Sigmoid colon (tissue), 7 donors: ENCODE measurements around the gene FRMPD4. TPM values are rescaled to one million over a fixed set of nuclear protein-coding genes. Genes with fewer than 3 reads are reported as not detected.

Source experiments
- DNase-seq: peaks from one replicate; pipeline ENCODE4 v3.0.0-alpha.2; 2019
- H3K27ac ChIP-seq, 4 donors: fragments of 200-600 bp; sonication (generic); one replicate each; pipeline ENCODE4 v1.5.1; 2016 to 2019; ENCODE audit warnings: mild to moderate bottlenecking in 1 of 4
- H3K27me3 ChIP-seq, 3 donors: fragments of 200-600 bp; sonication (generic); one replicate each; pipeline ENCODE4 v1.5.1; 2019; ENCODE audit warnings: mild to moderate bottlenecking in 1 of 3
- H3K36me3 ChIP-seq, 4 donors: fragments of 200-600 bp; sonication (generic); one replicate each; pipeline ENCODE4 v1.5.1; 2016 to 2019
- H3K4me1 ChIP-seq, 4 donors: fragments of 200-600 bp; sonication (generic); one replicate each; pipeline ENCODE4 v1.5.1; 2017 to 2019
- H3K4me3 ChIP-seq, 4 donors: fragments of 200-600 bp; sonication (generic); one replicate each; pipeline ENCODE4 v1.5.1; 2017 to 2019; ENCODE audit warnings: mild to moderate bottlenecking in 2 of 4, moderate library complexity in 1 of 4
- H3K9me3 ChIP-seq, 4 donors: fragments of 200-600 bp in 3 of 4; sonication (generic) in 3 of 4; one replicate each; pipeline versions ENCODE4 v1.5.1 to v1.6.1; 2013 to 2019
- EP300 ChIP-seq, 4 donors: sonication (generic); formaldehyde crosslinking; IDR thresholded peaks; one replicate each; pipeline ENCODE4 v1.6.1; 2017; ENCODE audit warnings: antibody characterized with exemption in 4 of 4
- POLR2A ChIP-seq, 2 donors: fragments of 450-650 bp; IDR thresholded peaks; one replicate each; pipeline ENCODE4 v1.6.1; 2016; ENCODE audit warnings: antibody characterized with exemption in 2 of 2, mild to moderate bottlenecking in 2 of 2, moderate library complexity in 2 of 2
- POLR2AphosphoS5 ChIP-seq, 4 donors: sonication (generic); formaldehyde crosslinking; IDR thresholded peaks; one replicate each; pipeline ENCODE4 v1.6.1; 2017; ENCODE audit warnings: antibody characterized with exemption in 4 of 4
- WGBS, 2 donors: extraction: QIAGEN DNeasy Blood & Tissue Kit; methylation state at CpG; one replicate each; pipeline ENCODE4 v1.1.7; 2013; 5-methylcytosine and 5-hydroxymethylcytosine counted together
- intact Hi-C: fragments of 100-400 bp; cut with DNase I; formaldehyde crosslinking; loops from one replicate; pipeline ENCODE4 v1.15.1; 2023
- polyA plus RNA-seq, 3 donors: library from polyadenylated mRNA; stranded (reverse); fragments of 200-250 nt; gene quantifications; one replicate each; pipeline ENCODE4 v1.2.3, GENCODE V29; 2013
- total RNA-seq, 4 donors: library from RNA; depleted of rRNA; stranded (reverse); fragments of >200 nt; gene quantifications; one replicate each; pipeline ENCODE4 v1.1.0, GENCODE V29; 2016
- TF ChIP-seq, protein P1 (sequence below), 4 experiments: fragments of 450-650 bp in 3 of 4; fragments of 200-600 bp in 1 of 4; IDR thresholded peaks; one replicate each; pipeline ENCODE4 v1.5.1; 2016 to 2019; ENCODE audit warnings: antibody characterized with exemption in 4 of 4, mild to moderate bottlenecking in 3 of 4, moderate library complexity in 2 of 4
- donor health status: healthy with polysubstance abuse.
- donor health status: Bipolar disorder and iron deficiency.
- donor health status: healthy.

Gene FRMPD4
- total and polyA plus RNA-seq, 7 donors = 0.22 to 5.8 (median 2.9) TPM; not detected in 2

DNA sequence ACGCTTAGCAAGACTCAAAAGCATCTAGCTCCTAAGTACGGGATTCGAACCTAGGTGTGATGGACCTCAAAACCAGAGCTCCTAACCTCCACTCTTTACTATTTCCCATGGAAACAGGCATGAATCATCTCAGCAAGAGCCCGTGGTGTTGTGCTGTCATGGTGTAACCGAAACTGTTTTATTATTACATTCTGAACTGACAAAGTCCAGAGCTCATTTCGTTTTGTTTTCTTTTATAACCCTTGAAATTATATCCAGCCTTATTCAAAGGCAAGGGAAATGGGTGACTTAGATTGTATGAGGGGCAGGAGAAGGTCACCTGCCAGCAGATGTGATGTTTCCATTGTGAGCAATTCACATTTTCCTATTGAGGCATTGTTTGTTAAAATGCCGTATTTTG is 301.1 kb downstream of the FRMPD4 start:
- WGBS, 2 donors = 38 to 60% methylated on average over 7 of the region's 7 CpGs
- intact Hi-C loops = no loop called here
- peak in 2 of 4 donors; percentile 59 to 67 for TF ChIP-seq POLR2AphosphoS5 (IDR thresholded peaks at IDR 0.05)
- TF ChIP-seq POLR2A (IDR thresholded peaks at IDR 0.05) = no peak

DNA sequence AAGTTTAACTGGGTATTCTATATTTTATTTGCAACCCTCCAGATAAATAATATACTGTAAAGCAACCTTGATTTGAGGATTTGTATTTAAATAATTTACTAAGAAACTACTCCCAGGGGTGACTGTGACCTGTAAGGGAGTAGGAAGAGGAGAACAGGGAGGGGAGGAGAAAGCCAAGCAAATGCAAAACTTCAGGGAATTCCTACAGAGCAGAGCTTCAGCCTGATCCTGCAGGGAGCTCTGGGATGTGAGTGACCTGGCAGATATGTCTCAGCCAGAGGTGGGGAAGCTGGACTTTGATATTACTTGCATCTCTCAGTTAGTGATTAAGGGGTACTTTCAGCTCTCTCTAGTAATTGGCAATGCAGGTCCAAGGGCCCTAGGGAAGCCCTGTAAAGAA is 302.0 kb downstream of the FRMPD4 start:
- no peaks in the 10 kb centered on the region for H3K36me3 ChIP-seq
- intact Hi-C loops = loop anchor here (5.0 to 10.0 kb wide), 3 partner anchors 133 to 355 kb away; no protein-coding TSS in a partner anchor
- no peak overlapping the region for H3K27ac ChIP-seq
- no peak overlapping the region for H3K4me3 ChIP-seq
- TF ChIP-seq POLR2AphosphoS5 (IDR thresholded peaks at IDR 0.05) (no peak), EP300 (IDR thresholded peaks at IDR 0.05) (no peak), POLR2A (IDR thresholded peaks at IDR 0.05) (no peak)
- TF ChIP-seq, protein P1, sequence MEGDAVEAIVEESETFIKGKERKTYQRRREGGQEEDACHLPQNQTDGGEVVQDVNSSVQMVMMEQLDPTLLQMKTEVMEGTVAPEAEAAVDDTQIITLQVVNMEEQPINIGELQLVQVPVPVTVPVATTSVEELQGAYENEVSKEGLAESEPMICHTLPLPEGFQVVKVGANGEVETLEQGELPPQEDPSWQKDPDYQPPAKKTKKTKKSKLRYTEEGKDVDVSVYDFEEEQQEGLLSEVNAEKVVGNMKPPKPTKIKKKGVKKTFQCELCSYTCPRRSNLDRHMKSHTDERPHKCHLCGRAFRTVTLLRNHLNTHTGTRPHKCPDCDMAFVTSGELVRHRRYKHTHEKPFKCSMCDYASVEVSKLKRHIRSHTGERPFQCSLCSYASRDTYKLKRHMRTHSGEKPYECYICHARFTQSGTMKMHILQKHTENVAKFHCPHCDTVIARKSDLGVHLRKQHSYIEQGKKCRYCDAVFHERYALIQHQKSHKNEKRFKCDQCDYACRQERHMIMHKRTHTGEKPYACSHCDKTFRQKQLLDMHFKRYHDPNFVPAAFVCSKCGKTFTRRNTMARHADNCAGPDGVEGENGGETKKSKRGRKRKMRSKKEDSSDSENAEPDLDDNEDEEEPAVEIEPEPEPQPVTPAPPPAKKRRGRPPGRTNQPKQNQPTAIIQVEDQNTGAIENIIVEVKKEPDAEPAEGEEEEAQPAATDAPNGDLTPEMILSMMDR (IDR thresholded peaks at IDR 0.05) = no peak
- no peaks in the 10 kb centered on the region for H3K4me1 ChIP-seq
- no peak for DNase-seq
- no peaks in the 10 kb centered on the region for H3K27me3 ChIP-seq
- no peaks in the 10 kb centered on the region for H3K9me3 ChIP-seq

More for the DNA sequence above, 301.1 kb downstream of the FRMPD4 start:
- Histone ChIP-seq H3K9me3 (no peaks in the 10 kb centered on the region), H3K27ac (no peak overlapping the region), H3K4me3 (no peak overlapping the region), H3K27me3 (no peaks in the 10 kb centered on the region), H3K4me1 (no peaks in the 10 kb centered on the region), H3K36me3 (no peaks in the 10 kb centered on the region)
- DNase-seq = no peak

DNA sequence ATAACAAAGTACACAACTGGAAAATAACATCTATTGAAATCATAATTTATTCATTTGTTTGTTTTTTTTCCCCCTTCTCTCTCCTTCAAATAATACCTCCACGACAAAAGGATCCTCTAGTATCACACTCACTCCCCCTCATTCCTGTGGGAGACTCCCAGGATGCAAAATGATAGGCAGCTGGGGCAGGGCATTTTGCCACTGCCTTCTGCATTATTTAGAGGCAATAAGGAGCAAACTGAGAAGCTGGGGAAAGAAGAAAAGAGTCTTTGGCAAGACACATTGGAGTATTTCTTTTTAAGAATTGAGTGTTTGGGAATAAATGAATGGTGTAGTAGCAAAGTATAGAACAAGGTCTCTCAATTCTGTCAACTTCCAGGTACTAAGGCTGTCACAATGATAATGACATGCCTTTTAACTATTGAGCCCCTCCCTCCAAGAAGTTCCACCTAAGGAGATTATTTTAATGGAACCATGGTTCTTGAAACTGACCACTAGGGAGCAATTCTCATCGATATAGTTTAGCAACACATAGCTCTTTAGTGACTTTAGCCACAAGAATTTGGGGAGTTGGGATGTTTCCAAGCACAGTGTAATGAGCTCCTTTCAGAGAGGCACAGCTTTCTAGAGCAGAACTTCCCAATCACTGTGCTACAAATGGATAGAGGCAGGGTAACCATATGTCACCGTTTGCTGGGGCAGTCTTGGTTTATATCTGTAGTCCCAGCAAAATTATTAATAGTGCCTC is 303.3 kb downstream of the FRMPD4 start:
- 71 to 72% methylated on average over 3 of the region's 3 CpGs for WGBS, 2 donors
- Histone ChIP-seq H3K36me3 (no peaks in the 10 kb centered on the region), H3K4me1 (no peaks in the 10 kb centered on the region), H3K4me3 (no peak overlapping the region), H3K27ac (no peak overlapping the region), H3K27me3 (no peaks in the 10 kb centered on the region), H3K9me3 (no peaks in the 10 kb centered on the region)
- no peak for TF ChIP-seq POLR2AphosphoS5 (IDR thresholded peaks at IDR 0.05)
- TF ChIP-seq POLR2A (IDR thresholded peaks at IDR 0.05) = no peak
- TF ChIP-seq, protein P1 (IDR thresholded peaks at IDR 0.05) = no peak
- TF ChIP-seq EP300 (IDR thresholded peaks at IDR 0.05) = no peak
- intact Hi-C loops = loop anchor here (5.0 to 10.0 kb wide), 3 partner anchors 134 to 357 kb away; no protein-coding TSS in a partner anchor
- DNase-seq = no peak

DNA sequence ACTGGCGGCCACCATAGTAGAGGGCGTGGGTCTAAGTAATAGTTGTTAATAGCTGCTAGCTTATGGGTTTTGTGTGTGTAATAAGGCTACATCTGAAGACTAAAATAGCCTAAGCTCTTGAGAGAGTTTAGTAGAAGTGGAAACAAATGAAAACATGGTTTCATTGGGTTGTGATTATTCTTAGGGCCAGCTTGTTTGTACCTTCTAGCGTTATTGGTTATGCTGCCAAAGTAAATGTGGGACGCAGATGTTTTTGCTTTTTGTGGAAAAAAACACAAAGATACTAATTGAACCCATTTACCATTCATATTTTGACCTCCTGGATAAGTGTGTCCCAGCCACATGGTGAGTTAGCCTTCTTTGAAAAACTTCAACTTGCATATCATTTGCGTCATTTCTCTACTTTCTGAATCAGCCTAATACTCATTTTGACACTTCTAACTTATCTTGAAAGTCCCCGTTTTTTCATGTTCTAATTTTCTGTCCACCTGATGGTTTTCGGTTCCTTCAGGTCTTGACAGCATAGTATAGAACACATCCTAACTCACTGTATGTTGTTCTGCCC is 305.3 kb downstream of the FRMPD4 start:
- Histone ChIP-seq H3K27ac (no peak overlapping the region), H3K9me3 (no peaks in the 10 kb centered on the region), H3K36me3 (no peaks in the 10 kb centered on the region), H3K4me3 (no peak overlapping the region), H3K27me3 (no peaks in the 10 kb centered on the region), H3K4me1 (no peaks in the 10 kb centered on the region)
- TF ChIP-seq POLR2AphosphoS5 (IDR thresholded peaks at IDR 0.05) (no peak), POLR2A (IDR thresholded peaks at IDR 0.05) (no peak), EP300 (IDR thresholded peaks at IDR 0.05) (no peak)
- TF ChIP-seq, protein P1 (IDR thresholded peaks at IDR 0.05) = no peak
- WGBS, 2 donors = 75 to 77% methylated on average over 7 of the region's 7 CpGs
- no peak for DNase-seq
- intact Hi-C loops = loop anchor here (5.0 to 10.0 kb wide), 3 partner anchors 136 to 359 kb away; no protein-coding TSS in a partner anchor

DNA sequence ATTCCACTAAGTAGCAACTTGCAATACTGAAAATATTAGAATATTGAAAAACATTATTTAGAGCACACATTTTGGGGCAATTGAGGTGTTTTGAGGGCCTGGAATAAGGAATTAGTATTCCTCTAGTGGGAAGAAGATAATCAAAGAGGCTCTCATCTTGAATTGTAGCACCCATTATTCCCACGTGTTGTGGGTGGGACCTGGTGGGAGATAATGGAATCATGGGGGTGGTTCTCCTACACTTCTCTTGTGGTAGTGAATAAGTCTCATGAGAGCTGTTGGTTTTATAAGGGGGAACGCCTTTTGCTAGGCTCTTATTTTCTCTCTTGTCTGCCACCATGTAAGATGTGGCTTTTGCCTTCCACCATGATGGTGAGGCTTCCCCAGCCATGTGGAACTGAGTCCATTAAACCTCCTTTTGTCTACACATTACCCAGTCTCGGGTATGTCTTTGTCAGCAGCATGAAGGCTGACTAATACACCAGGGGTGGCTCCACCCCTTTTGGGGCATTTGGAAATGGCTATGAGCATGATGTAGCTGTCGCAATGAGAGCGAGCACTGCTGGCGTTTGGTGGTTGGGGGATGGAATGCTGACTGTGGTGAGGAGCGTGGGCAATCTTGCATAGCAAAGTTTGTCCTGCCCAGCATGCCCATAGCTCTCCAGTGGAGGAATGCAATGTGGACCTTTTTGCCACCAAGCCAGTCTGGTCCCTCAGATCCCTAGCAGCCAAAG is 308.2 kb downstream of the FRMPD4 start:
- Histone ChIP-seq H3K27ac (no peak overlapping the region), H3K4me3 (no peak overlapping the region), H3K27me3 (no peaks in the 10 kb centered on the region), H3K36me3 (no peaks in the 10 kb centered on the region), H3K4me1 (no peaks in the 10 kb centered on the region), H3K9me3 (no peaks in the 10 kb centered on the region)
- no peak for DNase-seq
- intact Hi-C loops = loop anchor here (5.0 to 10.0 kb wide), 3 partner anchors 232 to 362 kb away; no protein-coding TSS in a partner anchor
- TF ChIP-seq, protein P1 (IDR thresholded peaks at IDR 0.05) = no peak
- TF ChIP-seq POLR2AphosphoS5 (IDR thresholded peaks at IDR 0.05) = no peak
- TF ChIP-seq EP300 (IDR thresholded peaks at IDR 0.05) = no peak
- TF ChIP-seq POLR2A (IDR thresholded peaks at IDR 0.05) = no peak
- 92 to 93% methylated on average over 7 of the region's 7 CpGs for WGBS, 2 donors
